HG03175 (cell line): ENCODE results near the gene DNAJC5.
"Not testable (repeated sequence)": the region's sequence is repeated elsewhere in the genome, so short reads cannot be mapped to it uniquely, and the experiment has no call there.

Source experiments
- ATAC-seq: cut with Tn5 transposase; IDR thresholded peaks from one replicate; pipeline ENCODE4 v1.9.1; 2021; ENCODE audit warnings: mild to moderate bottlenecking, moderate library complexity; ENCODE audit not compliant: unreplicated experiment

DNAJC5 gene

GRCh38 chr20:63952769-63953168 lies 57.8 kb downstream of the DNAJC5 start:
- ATAC-seq, result no peak

DNA sequence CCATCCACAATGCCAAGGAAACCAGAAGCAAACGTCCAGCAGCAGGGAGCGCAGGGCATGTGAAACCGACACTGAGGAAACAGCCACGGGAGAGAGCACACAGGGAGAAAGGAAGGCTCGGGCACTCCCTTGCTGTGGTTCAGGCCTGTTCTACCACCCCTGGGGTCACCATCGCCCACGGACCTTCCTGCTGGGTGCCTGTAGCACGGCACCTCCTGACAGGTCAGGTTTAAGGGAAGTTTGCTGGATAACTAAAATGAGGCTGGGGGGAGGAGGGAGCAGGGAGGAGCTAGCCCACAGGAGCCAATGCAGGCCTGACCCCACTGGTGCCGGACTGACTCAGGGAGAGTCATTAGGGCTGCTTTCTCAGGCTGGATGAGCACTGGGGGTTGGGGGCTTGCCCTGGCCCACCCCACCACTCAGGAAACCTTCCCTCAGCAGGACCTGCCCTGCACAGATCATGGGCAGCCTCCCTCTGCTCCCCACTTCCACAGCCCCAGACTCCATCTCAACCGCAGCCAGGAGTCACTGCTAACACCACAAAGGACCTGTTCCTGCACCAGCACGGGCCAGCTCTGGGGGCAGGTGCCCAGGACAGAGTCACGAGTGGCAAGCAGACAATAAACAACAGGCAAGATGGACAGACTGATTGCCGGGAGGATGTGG lies 59.0 kb downstream of the DNAJC5 start:
- no peak for ATAC-seq

- ATAC-seq, result peak; percentile 25
These were observed 60.4 kb downstream of the DNAJC5 start for GRCh38 chr20:63955281-63955826.

GRCh38 chr20:63955827-63956663 lies 61.1 kb downstream of the DNAJC5 start, which contains the start of gene UCKL1:
Gene UCKL1, minus strand, starts transcription at chr20:63956416. Its CDS starts 44 bp downstream, at chr20:63956372.
- ATAC-seq, result peak; percentile 67

DNA sequence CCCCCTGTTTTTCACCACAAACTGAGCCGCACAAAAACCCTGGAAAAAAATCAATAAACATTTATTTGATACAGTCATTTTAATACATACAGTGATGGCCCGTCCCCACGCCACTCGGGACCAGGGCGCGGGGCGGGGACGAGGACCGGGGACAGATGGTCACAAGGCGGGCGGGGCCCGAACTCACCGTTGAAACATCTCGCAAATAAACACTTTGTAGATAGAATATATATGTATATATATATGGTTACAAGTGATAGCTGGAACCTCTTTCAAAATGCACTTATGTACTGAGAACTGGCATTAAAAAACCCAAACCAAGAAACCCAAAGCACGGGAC lies 61.7 kb downstream of the DNAJC5 start:
- ATAC-seq, result peak; percentile 3

DNA sequence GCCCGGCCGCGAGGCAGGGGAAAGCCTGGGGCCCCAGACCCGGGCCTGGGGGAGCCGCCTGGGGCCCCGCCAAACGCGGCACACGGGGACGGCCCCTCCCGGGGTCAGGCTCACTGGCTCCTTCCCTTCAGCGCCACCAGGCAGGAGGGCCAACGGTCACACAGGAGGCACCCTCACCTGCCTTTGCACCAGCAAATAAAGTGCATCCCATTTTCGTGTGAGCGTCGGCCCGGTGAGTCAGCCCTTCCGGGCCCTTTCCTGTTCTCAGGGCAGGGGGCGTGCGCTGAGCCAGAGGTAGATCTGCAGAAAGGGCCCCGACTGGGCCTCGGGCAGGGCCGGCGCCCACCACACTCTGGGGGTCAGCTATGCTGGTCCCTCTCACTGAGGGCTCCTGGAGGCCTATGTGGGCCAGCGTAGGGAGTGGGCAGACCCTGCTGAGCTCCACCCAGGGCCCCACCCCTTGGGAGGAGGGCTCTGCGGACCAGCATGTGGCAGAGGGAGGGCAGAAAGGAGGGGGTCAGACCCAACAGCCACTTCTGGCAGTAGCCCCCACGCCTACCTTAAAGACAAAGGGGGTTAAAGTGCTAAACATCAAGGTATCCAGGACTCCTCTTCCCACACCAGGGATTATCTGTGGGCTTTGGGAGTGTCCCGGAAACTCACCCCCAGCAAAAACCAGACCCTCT lies 62.2 kb downstream of the DNAJC5 start:
- ATAC-seq, result no peak

GRCh38 chr20:63957690-63958441 lies 62.9 kb downstream of the DNAJC5 start:
- ATAC-seq, result no peak

GRCh38 chr20:63958471-63958870 lies 63.5 kb downstream of the DNAJC5 start:
- no peak for ATAC-seq

GRCh38 chr20:63958964-63959698 lies 64.2 kb downstream of the DNAJC5 start:
- ATAC-seq, result no peak

DNA sequence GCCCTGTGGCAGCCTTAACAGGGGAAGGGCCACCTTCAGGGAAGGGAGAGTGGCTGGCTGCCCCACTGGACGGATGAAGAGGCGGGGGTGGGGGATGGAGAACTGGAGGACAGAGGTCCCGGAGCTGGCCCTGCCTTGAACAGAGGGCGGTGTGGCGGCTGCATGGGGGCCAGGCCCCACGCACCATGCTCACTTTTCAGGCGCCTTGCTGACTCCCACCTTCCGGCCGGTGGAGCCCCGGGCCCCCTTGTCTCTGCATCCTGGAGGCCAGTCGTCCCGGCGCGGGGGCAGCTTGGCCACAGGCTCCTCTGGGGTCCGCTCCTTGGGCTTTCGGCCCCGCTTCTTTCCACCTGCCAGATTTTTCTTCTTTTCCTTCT lies 64.8 kb downstream of the DNAJC5 start:
- ATAC-seq, result no peak

DNA sequence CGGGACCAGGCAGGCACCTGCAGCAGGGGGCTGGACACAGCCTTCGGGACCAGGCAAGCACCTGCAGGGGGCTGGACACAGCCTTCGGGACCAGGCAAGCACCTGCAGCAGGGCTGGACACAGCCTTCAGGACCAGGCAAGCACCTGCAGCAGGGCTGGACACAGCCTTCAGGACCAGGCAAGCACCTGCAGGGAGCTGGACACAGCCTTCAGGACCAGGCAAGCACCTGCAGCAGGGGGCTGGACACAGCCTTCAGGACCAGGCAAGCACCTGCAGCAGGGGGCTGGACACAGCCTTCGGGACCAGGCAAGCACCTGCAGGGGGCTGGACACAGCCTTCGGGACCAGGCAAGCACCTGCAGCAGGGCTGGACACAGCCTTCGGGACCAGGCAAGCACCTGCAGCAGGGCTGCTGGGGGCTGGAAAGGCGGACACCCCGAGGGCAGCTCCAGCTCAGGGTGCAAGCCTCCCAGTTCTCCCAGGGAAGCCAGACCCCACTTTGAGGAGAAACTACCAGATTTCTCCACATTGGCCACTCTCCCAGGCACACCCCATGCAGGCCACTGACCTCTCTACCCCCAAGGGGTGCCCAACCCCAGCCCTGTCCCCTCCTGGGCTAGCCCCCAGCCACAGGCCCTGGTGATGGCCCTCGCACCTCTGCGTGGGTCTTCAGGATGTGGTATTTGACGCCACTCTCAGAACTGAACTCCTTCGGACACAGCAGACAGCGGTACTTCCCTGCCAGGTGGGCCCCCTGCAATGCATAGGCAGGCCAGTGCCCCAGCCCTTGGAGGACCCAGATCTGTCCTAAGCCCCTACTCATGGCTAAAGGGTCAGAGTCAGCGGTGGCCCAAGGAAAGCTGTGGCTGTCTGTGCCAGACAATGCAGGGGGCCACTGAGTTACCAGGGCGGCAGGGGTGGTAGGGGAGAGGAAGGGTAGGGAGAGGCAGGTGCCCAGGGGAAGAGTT lies 66.0 kb downstream of the DNAJC5 start:
- ATAC-seq, result not testable (repeated sequence)

- ATAC-seq, result no peak
These were observed 66.9 kb downstream of the DNAJC5 start for GRCh38 chr20:63961664-63962425.

GRCh38 chr20:63962426-63963347 lies 67.8 kb downstream of the DNAJC5 start:
- ATAC-seq, result no peak

DNA sequence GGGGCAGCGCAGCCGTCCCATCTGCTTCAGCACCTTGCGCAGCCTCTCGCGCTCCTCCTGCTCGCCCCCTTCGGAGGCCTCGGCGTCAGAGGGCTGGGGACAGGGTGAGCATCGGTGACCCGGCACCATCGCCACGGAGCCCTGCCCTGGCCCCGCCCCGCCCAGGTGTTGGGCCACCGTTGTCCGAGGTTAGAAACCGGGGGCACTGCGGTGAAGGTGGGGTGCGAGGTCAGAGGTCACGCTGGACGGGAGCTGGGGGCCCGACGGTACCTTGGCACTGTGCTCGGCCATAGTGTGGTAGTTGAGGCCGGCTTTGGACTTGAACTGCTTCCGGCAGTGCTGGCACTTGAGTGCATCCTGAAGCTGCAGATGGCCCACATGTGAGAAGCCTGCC lies 68.4 kb downstream of the DNAJC5 start:
- ATAC-seq, result no peak

DNA sequence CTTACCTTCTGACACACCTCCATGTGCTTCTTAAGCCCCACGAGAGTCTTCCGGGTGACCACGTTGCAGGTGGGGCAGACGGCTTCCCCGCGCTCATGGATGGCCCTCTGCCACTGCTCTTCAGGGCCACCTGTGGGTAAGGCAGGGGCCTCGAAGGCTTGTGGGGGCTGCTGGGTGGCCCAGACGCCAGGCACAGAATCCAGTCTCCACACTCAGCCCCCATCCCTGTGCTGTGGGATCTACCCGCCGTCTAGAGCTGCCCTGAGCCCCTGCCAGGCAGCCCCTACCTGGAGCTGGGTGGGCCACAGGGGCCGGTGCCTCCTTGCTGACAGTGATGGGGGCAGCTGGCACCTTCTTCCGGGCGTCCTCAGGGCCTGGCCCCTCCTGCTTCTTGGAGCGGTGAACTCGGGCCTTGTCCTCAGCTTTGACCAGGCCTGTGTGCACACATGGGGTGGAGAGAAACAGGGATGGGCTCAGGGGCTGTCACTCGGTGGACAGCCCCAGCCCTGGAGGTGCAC lies 68.9 kb downstream of the DNAJC5 start:
- ATAC-seq, result no peak

DNA sequence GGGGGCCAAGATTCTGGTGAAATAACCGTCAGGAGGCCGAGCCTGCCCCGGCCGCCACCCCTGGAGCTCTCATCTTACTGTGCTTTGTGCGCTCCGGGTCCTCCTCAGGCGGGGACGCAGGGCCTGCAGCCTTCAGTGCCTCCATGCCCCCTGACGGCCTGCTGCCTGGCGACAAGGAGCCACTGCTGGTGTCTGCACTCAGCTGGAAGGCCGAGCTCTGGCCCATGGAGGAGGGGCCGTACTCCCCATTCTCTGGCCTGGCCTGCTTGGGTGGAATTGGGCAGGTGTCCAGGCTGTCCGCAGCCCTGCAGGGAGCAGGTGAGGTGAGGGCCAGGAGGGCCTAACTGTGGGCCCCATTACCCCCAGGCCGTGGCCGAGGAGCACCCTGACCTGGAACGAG lies 69.5 kb downstream of the DNAJC5 start:
- no peak for ATAC-seq
